ENCODE results near the gene ADIPOR2.

- no peak for TF ChIP-seq CTCF (IDR thresholded peaks at IDR 0.05)
- no peak for TF ChIP-seq POLR2A (IDR thresholded peaks at IDR 0.05; ENCODE audit: low read depth)
- no peak for TF ChIP-seq POLR2AphosphoS5 (IDR thresholded peaks at IDR 0.05)
Observed at GRCh38 chr12:1656902-1657301, 34.0 kb upstream of the ADIPOR2 start.

Data from esophagus muscularis mucosa (tissue), 3 donors.